ENCODE results near the gene F7.

- no peak for TF ChIP-seq POLR2A (IDR thresholded peaks at IDR 0.05; ENCODE audit: low read depth, low read length)
- no peak for TF ChIP-seq POLR2AphosphoS5 (IDR thresholded peaks at IDR 0.05; ENCODE audit: low read depth, low read length)
- TF ChIP-seq TAF1 (IDR thresholded peaks at IDR 0.05; ENCODE audit: borderline replicate concordance, low read depth, low read length) = no peak
Observed at GRCh38 chr13:113121928-113122471, 16.4 kb downstream of the F7 start.
